Mucosa of rectum (tissue), 2 donors: Measurements from ENCODE around the gene CCDC18.
"Not testable (repeated sequence)": the region's sequence is repeated elsewhere in the genome, so short reads cannot be mapped to it uniquely, and the experiment has no call there.

ENCODE experiments used
- H3K27ac ChIP-seq, 2 donors: one replicate each; pipeline ENCODE4 v1.7.0; 2013; ENCODE audit warnings: inconsistent platforms in 2 of 2, low read depth in 2 of 2, low read length in 2 of 2
- H3K27me3 ChIP-seq, 2 donors: one replicate each; pipeline ENCODE4 v1.7.0; 2013; ENCODE audit warnings: low read length in 2 of 2; ENCODE audit not compliant: control insufficient read depth in 2 of 2, insufficient read depth in 2 of 2
- H3K36me3 ChIP-seq, 2 donors: one replicate each; pipeline ENCODE4 v1.7.0; 2013; ENCODE audit warnings: low read length in 2 of 2; ENCODE audit not compliant: control insufficient read depth in 2 of 2, insufficient read depth in 2 of 2
- H3K4me1 ChIP-seq, 2 donors: one replicate each; pipeline ENCODE4 v1.7.0; 2013; ENCODE audit warnings: low read length in 2 of 2, mild to moderate bottlenecking in 1 of 2; ENCODE audit not compliant: control insufficient read depth in 2 of 2, insufficient read depth in 2 of 2
- H3K4me3 ChIP-seq, 2 donors: one replicate each; pipeline ENCODE4 v1.7.0; 2013; ENCODE audit warnings: low read length in 2 of 2
- H3K9ac ChIP-seq, 2 donors: one replicate each; pipeline ENCODE4 v1.7.0; 2013; ENCODE audit warnings: low read length in 2 of 2, low read depth in 1 of 2, mild to moderate bottlenecking in 1 of 2
- H3K9me3 ChIP-seq, 2 donors: one replicate each; pipeline ENCODE4 v1.7.0; 2013; ENCODE audit warnings: low read length in 2 of 2; ENCODE audit not compliant: control insufficient read depth in 2 of 2
- donor health status: healthy.
- donor health status: Normal muscosa, but diverticular disease.

CCDC18 gene

GRCh38 chr1:93172778-93173177, 7.7 kb upstream of the CCDC18 start:
- Histone ChIP-seq H3K9me3 (no peaks in the 10 kb centered on the region), H3K27me3 (no peaks in the 10 kb centered on the region), H3K27ac (no peak overlapping the region), H3K36me3 (no peaks in the 10 kb centered on the region), H3K4me1 (peaks cover 3 to 6% of the 10 kb centered on the region in 2 donors), H3K9ac (no peak overlapping the region), H3K4me3 (no peak overlapping the region)

- not testable (repeated sequence) for H3K27ac ChIP-seq, H3K36me3 ChIP-seq, H3K9ac ChIP-seq, H3K4me3 ChIP-seq, H3K27me3 ChIP-seq, H3K9me3 ChIP-seq
- peaks cover 8 to 17% of the 10 kb centered on the region in 2 donors for H3K4me1 ChIP-seq
These were observed 5.9 kb upstream of the CCDC18 start for GRCh38 chr1:93174638-93175037.

DNA sequence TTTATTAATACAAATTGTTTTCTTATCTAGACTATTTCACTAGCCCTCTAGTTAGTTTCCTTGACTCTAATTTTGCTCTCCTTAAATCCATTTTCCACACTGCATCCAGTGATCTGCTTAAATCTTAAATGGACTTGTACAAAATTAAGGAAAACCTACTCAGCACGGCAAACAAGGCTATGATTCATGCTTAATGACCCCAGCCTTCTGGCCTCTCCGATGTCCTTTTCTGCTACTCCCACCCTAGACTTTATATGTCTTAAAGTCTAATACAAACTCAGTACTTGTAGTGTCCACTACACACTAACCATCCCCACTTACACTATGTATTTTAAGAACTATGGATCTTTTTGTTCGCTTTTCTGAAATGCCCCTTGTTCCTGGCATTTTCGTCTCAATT, 2.5 kb upstream of the CCDC18 start:
- Histone ChIP-seq H3K4me3 (peak overlapping the region; percentile 33 to 83), H3K36me3 (no peaks in the 10 kb centered on the region), H3K27me3 (no peaks in the 10 kb centered on the region), H3K9ac (peak overlapping the region in 1 of 2 donors; percentile 19), H3K27ac (no peak overlapping the region), H3K4me1 (peaks cover 8 to 13% of the 10 kb centered on the region in 2 donors), H3K9me3 (no peaks in the 10 kb centered on the region)

DNA sequence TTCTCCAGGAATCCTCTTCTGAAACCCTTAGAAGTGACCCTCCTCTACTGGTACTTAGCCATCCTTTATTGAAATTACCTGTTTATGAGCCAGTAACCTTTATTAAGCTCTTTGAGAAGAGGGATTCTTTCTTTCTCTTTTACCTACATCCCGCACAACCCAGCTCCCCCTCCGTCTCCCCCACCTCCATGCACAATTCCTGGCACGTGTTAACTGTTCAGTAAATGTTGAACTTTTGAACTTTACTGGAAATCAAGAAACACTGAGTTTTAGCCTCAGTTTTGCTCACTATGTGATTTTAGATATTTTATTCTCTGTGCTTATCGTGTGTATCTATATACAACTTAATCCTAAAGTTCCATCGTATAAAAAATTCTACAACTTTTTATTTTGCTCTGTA, 2.1 kb upstream of the CCDC18 start:
- peaks cover 8 to 13% of the 10 kb centered on the region in 2 donors for H3K4me1 ChIP-seq
- no peaks in the 10 kb centered on the region for H3K9me3 ChIP-seq
- H3K9ac ChIP-seq: peak overlapping the region in 1 of 2 donors; percentile 19
- H3K27me3 ChIP-seq: no peaks in the 10 kb centered on the region
- no peak overlapping the region for H3K27ac ChIP-seq
- peak overlapping the region in 1 of 2 donors; percentile 83 for H3K4me3 ChIP-seq
- no peaks in the 10 kb centered on the region for H3K36me3 ChIP-seq

DNA sequence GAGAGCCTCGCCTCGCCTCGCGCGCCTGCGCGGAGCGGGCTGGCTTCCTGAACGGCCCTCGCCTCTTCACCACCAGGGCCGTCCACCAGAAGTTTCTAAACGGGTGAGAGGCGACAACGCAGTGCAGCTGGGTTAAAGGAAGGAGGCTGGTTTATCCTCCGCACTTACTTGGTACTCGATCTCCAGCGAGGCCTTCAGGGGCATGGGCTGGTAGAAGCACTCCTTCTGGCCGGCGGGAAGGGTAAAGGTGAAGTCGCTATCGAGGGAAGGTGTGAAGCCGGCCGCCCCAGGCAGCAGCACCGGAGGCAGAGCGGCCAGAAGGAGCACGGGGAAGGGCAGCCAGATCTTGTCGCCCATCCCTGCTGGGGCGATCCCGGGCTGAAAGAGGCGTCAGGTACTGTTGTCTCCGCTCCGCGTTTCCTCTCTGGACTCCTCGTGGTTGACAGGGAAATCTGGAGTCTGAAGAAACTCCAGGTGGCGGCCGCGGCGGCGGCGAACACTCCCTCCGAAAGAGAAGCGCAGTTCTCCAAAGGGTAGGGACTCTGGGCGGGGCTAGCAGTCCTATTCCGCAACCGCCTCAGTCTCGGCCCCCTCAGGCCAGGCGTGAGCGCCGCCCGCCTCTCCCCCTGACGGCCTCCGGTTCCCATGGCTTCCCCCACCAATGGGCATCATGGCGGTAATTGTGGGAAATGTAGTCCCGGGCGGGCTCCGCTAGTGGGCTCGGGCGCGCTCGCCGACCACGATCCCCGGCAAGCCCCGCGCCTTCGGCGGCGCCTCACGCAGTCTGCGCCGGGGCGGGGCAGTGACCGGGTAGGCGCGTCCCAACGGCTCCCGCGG, 420 bp upstream of the CCDC18 start, which contains the start of gene TMED5:
TSS of gene TMED5 (minus strand) at position 528 of the 837 bp plus-strand sequence. CDS start at position 357, 171 bp downstream.
- Histone ChIP-seq H3K27me3 (no peaks in the 10 kb centered on the region), H3K4me1 (peaks cover 8 to 13% of the 10 kb centered on the region in 2 donors), H3K27ac (peak within 1 kb of the TSS; percentile 99 to 100)

GRCh38 chr1:93186667-93187066, 6.1 kb downstream of the CCDC18 start:
- no peaks in the 10 kb centered on the region for H3K4me1 ChIP-seq
- H3K27me3 ChIP-seq: no peaks in the 10 kb centered on the region
- H3K9me3 ChIP-seq: no peaks in the 10 kb centered on the region
- H3K9ac ChIP-seq: no peak overlapping the region
- no peak overlapping the region for H3K27ac ChIP-seq
- H3K4me3 ChIP-seq: no peak overlapping the region
- H3K36me3 ChIP-seq: no peaks in the 10 kb centered on the region

More for the DNA sequence above, 420 bp upstream of the CCDC18 start, which contains the start of gene TMED5:
- Histone ChIP-seq H3K4me3 (peak within 1 kb of the TSS; percentile 87 to 98), H3K36me3 (no peaks in the 10 kb centered on the region), H3K9me3 (no peaks in the 10 kb centered on the region), H3K9ac (peak within 1 kb of the TSS; percentile 98 to 100)

DNA sequence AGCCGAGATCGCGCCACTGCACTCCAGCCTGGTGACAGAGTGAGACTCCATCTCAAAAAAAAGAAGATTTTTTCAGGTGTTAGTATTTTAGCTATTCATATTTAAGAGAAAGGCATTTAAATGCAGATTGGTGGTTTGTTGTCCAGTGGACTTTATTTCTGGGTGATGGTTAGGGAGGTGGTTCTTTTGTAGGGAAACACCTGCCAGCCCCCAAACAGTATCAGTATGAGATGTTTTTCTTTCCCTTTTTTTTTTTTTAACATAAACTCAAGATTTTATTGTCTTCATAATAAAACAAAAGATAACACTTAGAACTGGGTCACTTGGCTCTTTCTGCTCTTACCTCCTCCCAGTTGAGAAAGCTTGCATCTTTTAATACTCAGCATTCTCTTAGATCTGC, 9.9 kb downstream of the CCDC18 start:
- Histone ChIP-seq H3K4me1 (no peaks in the 10 kb centered on the region), H3K9ac (no peak overlapping the region), H3K36me3 (no peaks in the 10 kb centered on the region), H3K27me3 (no peaks in the 10 kb centered on the region), H3K9me3 (no peaks in the 10 kb centered on the region), H3K4me3 (no peak overlapping the region), H3K27ac (no peak overlapping the region)

- Histone ChIP-seq H3K27ac (no peak overlapping the region), H3K36me3 (no peaks in the 10 kb centered on the region), H3K9ac (no peak overlapping the region), H3K4me1 (no peaks in the 10 kb centered on the region), H3K27me3 (no peaks in the 10 kb centered on the region), H3K9me3 (no peaks in the 10 kb centered on the region), H3K4me3 (no peak overlapping the region)
These were observed 13.9 kb downstream of the CCDC18 start for GRCh38 chr1:93194231-93194990.

GRCh38 chr1:93196591-93196990, 16.1 kb downstream of the CCDC18 start:
- H3K4me1 ChIP-seq: no peaks in the 10 kb centered on the region
- H3K4me3 ChIP-seq: no peak overlapping the region
- H3K36me3 ChIP-seq: no peaks in the 10 kb centered on the region
- H3K9ac ChIP-seq: no peak overlapping the region
- H3K27ac ChIP-seq: no peak overlapping the region
- no peaks in the 10 kb centered on the region for H3K27me3 ChIP-seq
- no peaks in the 10 kb centered on the region for H3K9me3 ChIP-seq

GRCh38 chr1:93199150-93199549, 18.6 kb downstream of the CCDC18 start:
- H3K27ac ChIP-seq: no peak overlapping the region
- H3K9me3 ChIP-seq: no peaks in the 10 kb centered on the region
- H3K9ac ChIP-seq: no peak overlapping the region
- no peaks in the 10 kb centered on the region for H3K4me1 ChIP-seq
- no peak overlapping the region for H3K4me3 ChIP-seq
- H3K36me3 ChIP-seq: no peaks in the 10 kb centered on the region
- no peaks in the 10 kb centered on the region for H3K27me3 ChIP-seq
